DMS79 (cell line): ENCODE results near the gene ALLC.

Experiments used
- DNase-seq: peaks from one replicate; lab custom pipeline; 2025; lab: John Stamatoyannopoulos, UW

ALLC gene

GRCh38 chr2:3725458-3726250, 67.7 kb downstream of the ALLC start:
- DNase-seq, result no peak

- DNase-seq, result no peak
These were observed 68.5 kb downstream of the ALLC start for GRCh38 chr2:3726511-3726910.

DNA sequence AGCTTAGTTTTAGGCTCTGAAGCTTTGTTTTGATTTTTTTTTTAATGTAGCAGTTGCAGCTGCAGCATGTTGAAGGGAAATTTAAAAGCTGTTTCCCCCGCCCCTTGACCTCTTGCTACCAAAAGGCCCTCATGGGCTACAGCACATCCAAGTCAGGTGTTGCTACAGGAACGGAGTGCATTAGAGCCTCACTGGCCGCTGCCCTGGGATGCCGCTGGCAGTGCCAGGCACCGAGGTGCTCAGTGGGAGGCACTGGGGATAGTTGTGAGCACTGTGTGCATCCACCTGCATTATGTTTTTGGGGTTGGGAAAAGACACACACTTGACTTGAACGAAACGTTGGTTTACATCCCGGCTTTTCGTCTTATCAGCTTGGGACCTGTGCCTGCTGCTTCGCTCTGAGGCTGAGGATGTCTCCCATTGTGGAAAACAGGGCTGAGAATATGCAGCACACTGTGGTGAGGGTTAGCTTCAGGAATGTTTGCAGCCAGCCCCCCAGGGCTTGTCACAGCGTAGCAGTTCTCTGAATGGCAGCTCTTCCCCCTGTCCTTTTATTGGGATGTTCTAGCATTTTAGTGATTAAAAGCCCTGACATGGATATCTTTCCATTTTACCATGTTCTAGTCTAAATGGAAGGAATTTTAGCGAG, 69.5 kb downstream of the ALLC start:
- no peak for DNase-seq

DNA sequence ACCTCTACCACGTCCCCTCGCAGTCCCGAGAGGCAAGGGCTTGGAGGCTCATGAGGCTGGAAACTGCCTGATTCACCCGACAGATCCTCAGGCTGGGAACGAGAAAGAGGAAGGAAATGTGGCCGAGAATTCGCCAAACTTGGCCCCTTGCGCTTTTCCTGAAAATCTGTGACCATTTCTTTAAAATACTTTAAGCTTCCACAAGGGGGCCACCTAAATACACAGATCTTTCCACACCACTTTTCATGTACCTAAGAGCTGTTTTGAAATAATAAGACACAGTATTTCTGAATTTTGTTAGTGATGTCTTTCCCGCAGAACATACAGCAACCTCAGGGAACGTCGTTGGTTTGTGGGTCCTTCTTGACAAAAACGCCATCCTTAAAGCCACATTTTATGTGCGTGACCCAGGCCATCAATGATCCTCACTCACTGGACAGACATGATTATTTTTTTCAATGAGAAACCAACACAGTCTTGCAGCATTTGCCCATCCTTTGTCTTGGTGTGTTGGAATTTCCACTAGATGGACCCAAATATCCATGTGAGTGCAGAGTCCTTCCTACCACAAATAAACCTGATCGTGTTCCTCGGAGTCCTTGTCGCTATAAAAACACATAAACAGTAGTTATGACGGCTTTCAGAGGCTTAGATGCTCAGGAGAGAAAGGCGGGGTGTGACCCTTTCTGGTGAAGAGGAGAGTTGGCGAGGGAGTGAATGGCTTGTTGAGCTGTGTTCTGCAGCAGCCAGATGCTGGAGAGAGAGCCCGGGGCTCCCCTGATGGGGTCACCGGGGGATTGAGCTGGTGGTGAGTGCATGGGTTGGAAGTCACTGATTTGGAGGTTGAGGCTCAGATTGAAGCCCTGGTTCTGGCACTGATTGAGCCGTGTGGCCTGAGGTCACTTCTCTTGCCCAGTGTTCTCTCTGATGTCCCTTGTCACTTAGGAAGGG, 70.4 kb downstream of the ALLC start:
- no peak for DNase-seq

DNA sequence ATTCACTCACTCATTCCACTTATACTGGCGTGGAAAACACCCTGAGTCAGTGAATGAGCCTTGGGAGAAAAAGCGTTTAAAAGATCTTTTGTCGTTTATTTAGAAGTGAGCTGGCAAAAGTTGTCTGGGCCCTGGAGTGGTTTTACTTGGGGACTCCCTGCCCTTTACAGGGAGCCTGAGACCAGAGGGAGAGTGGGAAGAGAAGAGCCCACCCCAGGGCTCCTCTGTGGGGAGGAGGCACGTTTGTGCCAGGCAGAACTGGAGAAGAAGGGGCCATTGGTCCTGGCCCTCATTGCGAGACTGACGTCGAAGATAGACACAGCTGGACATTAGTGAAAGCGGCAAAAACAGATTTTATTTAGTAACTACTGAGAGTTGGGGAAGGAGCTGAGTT, 71.1 kb downstream of the ALLC start:
- no peak for DNase-seq

- no peak for DNase-seq
These were observed 71.8 kb downstream of the ALLC start for GRCh38 chr2:3729786-3730185.

DNA sequence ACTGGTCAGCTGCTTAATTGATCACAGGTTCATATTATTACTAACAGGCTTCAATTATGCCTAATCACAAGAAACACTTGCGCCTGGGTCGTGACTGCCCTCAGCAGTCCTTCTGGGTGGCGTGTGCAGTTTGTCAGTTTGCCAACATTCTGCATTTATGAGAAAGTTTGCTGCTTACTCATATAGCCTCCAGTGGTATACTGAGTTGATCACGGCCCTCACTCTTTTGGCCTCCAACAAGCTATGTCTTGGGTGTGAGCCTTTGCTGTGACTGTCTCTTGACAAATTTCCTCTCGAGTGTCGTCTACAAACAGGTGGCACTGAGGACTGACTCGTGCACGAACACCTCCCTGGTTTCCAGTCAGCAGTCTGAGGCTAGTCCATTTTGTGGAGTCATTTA, 72.6 kb downstream of the ALLC start:
- DNase-seq, result no peak

- DNase-seq, result no peak
These were observed 73.8 kb downstream of the ALLC start for GRCh38 chr2:3731829-3732228.

GRCh38 chr2:3736112-3736511, 78.1 kb downstream of the ALLC start:
- DNase-seq, result no peak

- DNase-seq, result no peak
These were observed 79.1 kb downstream of the ALLC start for GRCh38 chr2:3737128-3737527.

- DNase-seq, result no peak
These were observed 80.5 kb downstream of the ALLC start for GRCh38 chr2:3738454-3738853.

DNA sequence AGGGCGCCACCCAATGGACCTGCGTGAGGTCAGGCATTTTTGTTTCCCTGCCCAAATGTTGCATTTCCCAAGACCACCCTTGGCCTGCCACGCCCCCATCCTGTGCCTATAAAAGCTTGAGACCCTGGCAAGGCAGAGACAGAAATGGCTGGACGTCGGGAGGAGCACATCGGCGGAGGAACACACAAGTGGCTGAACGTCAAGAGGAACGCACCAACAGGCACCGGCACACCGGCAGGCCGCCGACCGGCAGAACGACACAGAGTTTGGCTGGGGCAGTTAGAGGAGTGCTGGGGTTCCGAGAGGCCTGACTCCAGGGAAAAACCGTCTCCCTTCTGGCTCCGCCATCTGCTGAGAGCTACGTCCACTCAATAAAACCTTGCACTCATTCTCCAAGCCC, 81.3 kb downstream of the ALLC start:
- no peak for DNase-seq

DNA sequence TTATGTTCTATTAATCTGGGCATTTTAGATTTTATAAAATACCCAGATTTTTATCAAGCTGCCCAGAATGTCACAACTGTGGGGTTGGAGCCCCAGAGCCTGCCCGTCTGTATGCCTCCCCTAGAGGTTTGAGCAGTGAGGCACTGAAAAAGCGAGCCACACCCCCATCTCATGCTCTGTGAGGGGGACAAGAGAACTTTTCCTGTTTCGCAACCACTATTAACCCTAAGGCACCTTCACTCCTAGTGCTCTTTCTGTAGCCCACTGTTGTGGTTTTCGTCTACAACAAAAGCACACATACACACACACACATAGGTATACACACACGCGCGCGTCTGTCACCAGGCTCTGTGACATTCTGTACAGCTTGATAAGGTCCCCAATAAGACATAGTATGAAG, 83.4 kb downstream of the ALLC start:
- no peak for DNase-seq

DNA sequence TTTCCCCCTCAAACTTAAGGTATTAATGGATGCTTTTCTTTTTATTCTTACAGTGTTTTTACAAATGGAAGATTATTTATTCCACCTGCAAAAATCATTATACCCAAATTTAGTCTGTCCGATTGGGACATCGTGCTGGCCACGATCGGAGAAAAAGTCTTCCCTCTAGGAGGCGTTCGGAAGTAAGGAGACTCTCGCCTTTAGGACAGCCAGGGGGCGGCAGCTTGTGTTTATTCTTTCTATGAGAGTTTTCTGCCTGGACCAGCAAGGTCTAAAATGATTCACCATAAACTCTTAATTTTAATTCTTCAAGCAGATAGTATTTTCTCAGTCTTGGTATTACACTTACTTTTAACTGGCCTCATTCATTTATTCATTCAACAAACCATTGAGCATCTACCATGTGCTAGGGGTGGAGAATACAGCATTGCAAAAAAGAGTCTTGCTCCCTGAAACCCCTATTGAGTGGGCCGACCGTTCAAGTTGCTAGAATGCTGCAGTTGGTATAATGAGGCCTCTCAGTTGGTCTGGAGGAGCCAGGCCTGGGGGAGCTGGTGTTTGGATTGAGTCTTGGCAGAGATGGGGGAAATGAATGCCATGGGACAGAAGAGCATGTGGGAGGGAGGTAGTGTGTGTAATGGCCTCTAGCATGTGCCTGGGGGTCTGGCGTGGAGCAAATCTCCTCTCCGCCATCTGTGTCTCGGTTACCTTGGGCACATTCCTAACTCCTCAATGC, 84.0 kb downstream of the ALLC start:
- no peak for DNase-seq

GRCh38 chr2:3742743-3743508, 84.9 kb downstream of the ALLC start:
- no peak for DNase-seq

DNA sequence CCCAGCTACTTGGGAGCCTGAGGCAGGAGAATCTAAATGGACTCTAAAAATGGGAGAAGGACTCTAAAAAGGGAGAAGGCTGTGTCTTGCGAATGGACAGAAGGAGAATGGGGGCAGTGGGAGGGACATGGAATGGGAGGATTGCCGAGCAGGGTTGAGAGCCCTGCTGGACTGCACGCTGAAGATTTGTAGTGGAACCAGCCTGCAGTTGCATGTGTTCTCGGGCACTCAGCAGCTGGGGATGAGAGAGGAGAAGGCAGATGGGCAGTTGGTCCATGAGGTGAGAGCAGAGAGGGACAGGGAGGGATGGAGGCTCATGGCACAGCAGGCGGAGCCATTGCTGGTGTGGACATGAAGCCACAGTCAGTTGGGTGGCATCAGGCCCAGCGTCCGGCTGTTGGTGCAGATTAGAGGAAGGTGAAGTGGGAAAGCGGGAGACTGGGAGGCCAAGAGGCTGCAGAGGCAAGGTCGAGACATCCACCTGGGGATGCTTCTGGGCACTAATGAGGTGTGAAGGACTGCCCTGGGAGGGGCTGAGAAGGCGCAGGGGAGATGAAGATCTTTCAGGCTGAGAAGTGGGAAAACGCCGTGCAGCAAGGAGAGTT, 86.1 kb downstream of the ALLC start:
- DNase-seq, result no peak

GRCh38 chr2:3745920-3746319, 87.9 kb downstream of the ALLC start:
- no peak for DNase-seq

- DNase-seq, result no peak
These were observed 89.1 kb downstream of the ALLC start for GRCh38 chr2:3747032-3747654.

DNA sequence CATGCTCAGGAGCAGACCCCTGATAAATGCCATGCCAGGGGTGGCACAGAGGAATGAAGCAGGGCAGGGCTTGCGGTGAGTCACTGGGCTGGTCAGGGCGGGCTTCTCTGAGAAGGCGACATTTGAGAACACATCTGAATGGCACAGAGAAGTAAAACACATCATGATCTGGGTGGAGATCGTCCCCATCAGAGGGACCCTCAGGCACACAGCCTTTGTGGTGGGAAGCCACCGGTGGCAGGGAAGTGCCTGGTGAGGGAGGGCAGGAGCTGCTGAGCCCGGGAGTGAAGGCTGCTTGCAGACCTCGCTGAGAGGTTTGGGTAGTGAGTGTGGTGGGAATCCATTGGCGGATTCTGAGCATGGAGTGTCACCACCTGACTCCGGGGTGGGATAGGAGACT, 89.8 kb downstream of the ALLC start:
- no peak for DNase-seq

GRCh38 chr2:3749201-3749600, 91.2 kb downstream of the ALLC start:
- DNase-seq, result no peak
